Suppressor macrophage treated with lipopolysaccharide for 4 hours (primary cell): ENCODE data around the gene SNAP23.
A peak's percentile ranks its signal among the peaks of the same experiment; 100 is the strongest.

ENCODE experiments used
- DNase-seq: peaks from one replicate; pipeline ENCODE4 v3.0.0-alpha.2; 2020

Gene SNAP23

DNA sequence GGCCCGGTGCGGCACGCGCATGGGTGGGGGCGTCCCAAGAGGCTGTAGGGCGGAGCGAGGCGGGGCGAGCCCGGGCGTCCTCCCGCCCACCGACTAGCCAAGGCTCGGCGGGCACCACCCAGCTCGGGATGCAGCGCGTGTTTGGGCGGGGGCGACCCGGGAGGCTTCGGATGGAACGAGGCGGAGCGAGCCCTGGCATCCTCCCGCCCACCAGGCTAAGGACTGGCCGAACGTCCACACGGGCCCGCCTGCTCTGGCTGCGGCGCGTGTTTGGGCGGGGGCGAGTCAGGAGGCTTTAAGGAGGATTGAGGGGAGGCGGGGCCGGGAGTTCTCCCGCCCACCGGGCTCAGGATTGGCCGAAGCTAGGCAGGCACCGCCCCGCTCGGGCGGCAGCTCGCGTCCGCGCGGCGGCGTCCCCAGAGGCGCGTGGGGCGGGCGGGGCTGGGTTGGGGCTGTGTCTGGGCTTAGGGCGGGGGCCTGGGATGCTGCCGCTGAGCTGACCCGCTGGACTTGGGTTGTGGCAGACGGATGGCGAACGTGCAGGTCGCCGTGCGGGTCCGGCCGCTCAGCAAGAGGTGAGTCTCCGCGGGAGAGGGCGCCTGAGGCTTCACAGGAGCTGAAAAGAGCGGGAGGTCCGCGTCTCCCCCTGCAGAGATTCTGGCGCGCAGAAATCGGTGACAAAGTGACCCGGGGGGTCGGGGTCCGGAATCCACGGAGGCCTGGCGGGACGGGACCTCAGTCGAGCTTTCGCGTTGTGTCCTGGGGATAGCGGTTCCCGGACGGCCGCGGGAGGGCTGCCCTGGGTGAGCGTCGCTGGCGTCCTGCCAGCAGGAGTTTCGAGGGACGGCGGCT lies 80.0 kb downstream of the SNAP23 start, which contains the start of gene STARD9:
Gene STARD9 (plus strand): TSS at position 419 of the 852 bp plus-strand sequence. CDS start 110 bp downstream, at position 529.
- peak; percentile 99 for DNase-seq

DNA sequence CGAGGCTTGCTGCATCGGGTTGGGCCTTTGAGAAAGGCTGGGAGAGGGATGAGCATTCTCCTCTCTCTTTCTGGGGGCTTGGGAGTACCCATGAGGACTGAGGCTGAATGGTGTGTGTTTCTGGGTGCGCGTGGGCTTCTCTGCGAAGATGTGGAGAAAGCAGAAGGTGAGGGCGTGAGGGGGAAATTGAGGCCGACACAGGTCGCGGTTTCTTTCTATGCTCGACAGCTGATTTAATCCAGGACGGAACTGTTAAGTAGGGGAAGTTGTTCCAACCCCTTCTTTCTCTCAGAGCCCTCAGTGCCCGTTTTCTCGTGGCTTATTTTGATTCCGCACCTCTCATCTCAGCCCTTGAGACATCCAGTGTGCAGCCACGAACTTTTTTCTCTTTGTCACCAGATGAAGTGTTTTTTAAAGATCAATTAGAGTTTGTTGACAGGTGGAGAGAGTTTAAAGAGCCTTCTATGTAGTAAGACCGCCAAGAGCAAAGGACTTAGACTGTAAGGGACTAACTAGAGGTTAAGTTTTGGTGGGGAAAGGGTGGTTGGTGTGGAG lies 80.7 kb downstream of the SNAP23 start:
- DNase-seq, result no peak

- no peak for DNase-seq
Measured at GRCh38 chr15:42576776-42577175, 81.3 kb downstream of the SNAP23 start.

DNA sequence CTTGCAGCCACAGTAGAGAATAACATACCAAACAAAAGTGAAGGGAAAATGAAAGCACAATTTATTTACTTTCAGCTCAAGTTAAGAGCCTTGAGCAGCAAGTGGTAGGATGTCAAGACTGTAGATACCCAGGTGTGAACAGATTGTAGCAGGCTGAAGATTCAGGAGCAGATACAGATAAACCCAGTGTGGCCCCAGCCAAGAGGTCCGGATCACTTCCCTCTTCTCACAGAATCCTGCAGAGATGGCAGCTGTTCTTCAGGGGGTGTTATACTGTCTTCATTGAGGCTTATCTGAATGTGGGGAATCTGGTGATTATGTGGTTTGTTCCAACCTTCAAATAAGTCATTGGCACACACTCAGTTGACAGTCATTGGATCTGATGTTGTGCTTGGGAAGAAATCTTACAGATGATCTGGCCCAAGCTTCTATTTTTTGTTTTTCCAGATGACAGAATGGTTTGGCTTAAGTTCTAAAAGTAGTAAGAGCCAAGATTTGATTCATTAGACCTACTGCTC lies 82.1 kb downstream of the SNAP23 start:
- peak; percentile 3 for DNase-seq

DNA sequence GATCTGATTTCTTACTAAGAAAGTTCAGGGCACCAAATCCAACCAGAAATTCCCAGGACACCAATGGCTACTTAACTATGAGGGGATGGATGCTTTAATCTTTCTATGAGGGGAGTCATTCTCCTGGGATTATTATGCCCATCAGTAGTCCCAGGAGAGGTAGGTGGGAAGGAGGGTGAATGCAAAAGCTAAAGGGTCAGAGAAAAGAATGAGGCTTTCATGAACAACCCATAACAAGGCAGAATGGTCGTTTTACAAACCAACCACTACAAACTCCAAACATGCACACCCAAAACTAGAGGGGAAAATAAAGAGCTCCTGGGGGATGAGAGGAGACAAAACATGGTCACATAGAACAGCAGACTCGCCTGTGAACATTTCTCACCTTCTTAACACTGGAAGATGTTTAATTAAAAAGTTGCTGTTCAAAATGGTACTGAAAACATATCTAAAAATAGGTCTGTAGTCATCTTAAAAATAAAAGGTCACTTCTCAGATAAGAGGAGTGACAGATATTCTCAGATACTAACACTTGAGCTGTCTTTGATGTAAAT lies 83.6 kb downstream of the SNAP23 start:
- no peak for DNase-seq

DNA sequence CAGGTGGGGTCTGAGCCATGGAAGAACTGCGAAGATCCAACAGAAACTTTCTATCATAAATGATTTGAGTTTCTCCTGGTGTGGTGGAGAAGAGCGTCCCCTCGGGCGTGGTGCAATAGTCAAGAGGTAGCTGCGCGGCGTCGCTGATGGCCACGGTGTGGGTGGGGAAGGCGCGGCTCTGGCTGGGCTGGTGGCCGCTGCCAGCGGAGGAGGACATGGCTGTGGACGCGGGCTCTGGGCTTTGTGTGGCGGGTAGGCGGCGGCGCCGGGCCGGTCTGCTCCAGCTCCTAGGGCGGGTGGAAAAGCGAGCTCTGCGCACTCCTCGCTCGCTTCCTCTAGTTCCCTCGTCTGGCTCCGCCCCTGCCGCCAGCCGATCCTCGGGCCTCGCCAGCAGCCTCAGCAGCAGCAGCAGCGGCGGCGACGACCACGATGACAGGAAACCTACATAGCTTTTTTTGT lies 85.9 kb downstream of the SNAP23 start:
- DNase-seq, result peak; percentile 86
